HCT116 (cell line): ENCODE results near the gene C1QA.

Source experiments
- CBX3 ChIP-seq: IDR thresholded peaks from 2 replicates; pipeline ENCODE4 v1.6.1; 2012; ENCODE audit warnings: low read depth
- CEBPB ChIP-seq: IDR thresholded peaks from 2 replicates; pipeline ENCODE4 v1.6.1; 2012; ENCODE audit warnings: low read depth
- CTCF ChIP-seq, 3 experiments: fragments of 200-600 bp in 1 of 3; sonication (generic) in 1 of 3; IDR thresholded peaks in 2 of 3; conservative IDR thresholded peaks in 1 of 3; 2 replicates each; pipeline ENCODE4 v1.5.1; 2012 to 2017; ENCODE audit warnings: low read depth in 2 of 3, low read length in 2 of 3, antibody characterized with exemption in 1 of 3, borderline replicate concordance in 1 of 3, control low read depth in 1 of 3, mild to moderate bottlenecking in 1 of 3, mixed read lengths in 1 of 3, mixed run types in 1 of 3, moderate library complexity in 1 of 3; ENCODE audit not compliant: insufficient read depth in 1 of 3
- EZH2 ChIP-seq: fragments of 200-600 bp; sonication (generic); IDR thresholded peaks from 2 replicates; pipeline ENCODE4 v1.6.1; 2017; ENCODE audit warnings: antibody characterized with exemption, mixed run types
- EZH2phosphoT487 ChIP-seq: fragments of 200-600 bp; IDR thresholded peaks from 2 replicates; pipeline ENCODE4 v1.6.1; 2018; ENCODE audit warnings: antibody characterized with exemption, borderline replicate concordance
- MAX ChIP-seq: IDR thresholded peaks from 2 replicates; pipeline ENCODE4 v1.6.1; 2012
- POLR2A ChIP-seq: IDR thresholded peaks from 2 replicates; pipeline ENCODE4 v1.7.0; 2011; ENCODE audit warnings: borderline replicate concordance; ENCODE audit not compliant: insufficient read depth, insufficient read length; ENCODE audit errors: extremely low read depth
- POLR2AphosphoS5 ChIP-seq: IDR thresholded peaks from 2 replicates; pipeline ENCODE4 v1.6.1; 2011; ENCODE audit warnings: mild to moderate bottlenecking, low read depth, low read length, moderate library complexity
- REST ChIP-seq: IDR thresholded peaks from 2 replicates; pipeline ENCODE4 v1.6.1; 2012; ENCODE audit warnings: low read depth
- YY1 ChIP-seq: IDR thresholded peaks from 2 replicates; pipeline ENCODE4 v1.6.1; 2011; ENCODE audit warnings: low read length, low read depth, moderate library complexity, mild to moderate bottlenecking; ENCODE audit not compliant: insufficient replicate concordance; ENCODE audit errors: extremely low read depth

GRCh38 chr1:22616571-22616970, 19.9 kb upstream of the C1QA start:
- TF ChIP-seq MAX = no peak
- no peak for TF ChIP-seq YY1
- no peak for TF ChIP-seq EZH2
- no peak for TF ChIP-seq CTCF (IDR thresholded peaks at IDR 0.05 in 2 of 3, conservative IDR thresholded peaks at IDR 0.05 in 1 of 3; ENCODE audit: borderline replicate concordance in 1 of 3, insufficient read depth in 1 of 3, low read depth in 2 of 3, low read length in 2 of 3)
- no peak for TF ChIP-seq POLR2AphosphoS5
- TF ChIP-seq POLR2A = no peak
- TF ChIP-seq EZH2phosphoT487 = no peak
- no peak for TF ChIP-seq CBX3
- TF ChIP-seq CEBPB = no peak
- no peak for TF ChIP-seq REST
